NCI-H128 (cell line): ENCODE results near the gene RPL7A.

Experiments used
- DNase-seq: peaks from one replicate; lab custom pipeline; 2025; ENCODE audit not compliant: unreplicated experiment; lab: John Stamatoyannopoulos, UW

The RPL7A gene

GRCh38 chr9:133347515-133347984, 468 bp upstream of the RPL7A start:
- no peak for DNase-seq

DNA sequence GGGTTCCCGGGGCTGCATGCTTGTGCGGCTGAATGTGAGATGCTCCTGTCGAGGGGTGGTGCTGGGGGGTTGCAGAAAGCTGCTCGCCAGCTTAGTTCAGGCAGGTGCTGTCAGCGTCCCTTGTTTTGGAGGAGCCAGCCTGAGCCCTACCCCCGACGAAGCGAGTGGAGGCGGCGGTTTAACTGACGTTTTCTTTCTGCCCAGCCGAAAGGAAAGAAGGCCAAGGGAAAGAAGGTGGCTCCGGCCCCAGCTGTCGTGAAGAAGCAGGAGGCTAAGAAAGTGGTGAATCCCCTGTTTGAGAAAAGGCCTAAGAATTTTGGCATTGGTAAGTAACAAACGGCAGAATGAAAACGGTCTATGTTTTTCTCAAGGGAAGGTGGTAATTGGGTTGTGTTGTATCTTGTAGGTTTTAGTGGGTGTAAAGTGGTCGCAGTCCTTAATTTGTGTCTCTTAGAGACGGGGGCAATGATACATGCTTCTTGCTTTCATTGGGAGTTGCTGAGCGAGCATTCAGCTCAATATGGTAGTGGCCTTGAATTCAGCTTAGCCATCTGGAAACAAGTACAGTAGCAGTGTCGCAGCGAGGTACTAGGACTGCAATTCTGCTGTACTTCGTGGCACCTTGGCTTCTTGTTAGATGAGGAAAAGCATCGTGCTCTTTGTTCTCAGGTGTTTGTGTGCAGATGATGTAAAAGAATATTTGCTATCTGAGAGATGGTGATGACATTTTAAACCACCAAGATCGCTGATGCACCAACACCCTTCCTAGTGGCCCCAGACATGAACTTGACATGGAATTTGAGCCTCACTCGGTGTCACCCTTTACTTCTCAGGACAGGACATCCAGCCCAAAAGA, 928 bp downstream of the RPL7A start:
- DNase-seq, result no peak

DNA sequence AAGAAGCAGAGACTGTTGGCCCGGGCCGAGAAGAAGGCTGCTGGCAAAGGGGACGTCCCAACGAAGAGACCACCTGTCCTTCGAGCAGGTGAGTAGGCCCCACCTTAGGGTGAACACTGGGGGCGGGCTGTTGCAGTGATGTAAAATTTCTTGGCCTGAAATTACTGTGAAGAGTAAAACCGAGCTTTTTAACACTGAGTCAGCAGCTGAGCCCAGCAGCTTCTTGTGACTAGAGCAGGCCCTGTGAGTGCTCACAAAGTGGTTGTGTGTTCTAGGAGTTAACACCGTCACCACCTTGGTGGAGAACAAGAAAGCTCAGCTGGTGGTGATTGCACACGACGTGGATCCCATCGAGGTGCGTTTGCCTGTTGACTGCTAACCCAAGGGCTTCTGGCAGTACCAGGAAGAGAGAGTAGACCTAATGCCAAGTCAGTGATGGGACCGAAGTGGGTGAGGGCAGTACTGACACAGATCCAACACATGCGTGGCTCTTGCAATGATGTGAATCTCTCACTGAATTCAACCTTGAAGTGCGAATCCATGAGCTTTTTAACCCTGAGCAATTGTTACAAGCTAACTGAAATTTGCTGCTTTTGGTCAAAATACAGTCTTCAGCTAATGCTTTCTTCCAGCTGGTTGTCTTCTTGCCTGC, 2.1 kb downstream of the RPL7A start:
- DNase-seq, result no peak

DNA sequence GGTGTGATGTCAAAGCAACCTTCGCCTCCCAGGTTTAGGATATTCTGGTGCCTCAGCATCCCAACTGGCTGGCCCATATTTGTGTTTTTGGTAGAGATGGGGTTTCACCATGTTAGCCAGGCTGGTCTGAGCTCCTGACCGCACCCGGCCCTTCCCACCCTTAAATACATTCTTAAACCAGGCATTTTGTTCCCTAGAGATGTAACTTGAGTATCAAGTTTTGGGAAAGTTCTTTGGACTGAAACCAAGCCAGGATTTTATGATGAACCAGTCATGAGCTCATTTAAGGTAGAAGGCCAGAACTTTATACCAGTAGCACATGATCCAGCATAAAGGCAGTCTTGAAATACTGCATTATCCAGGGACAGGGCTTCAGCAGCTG, 3.5 kb downstream of the RPL7A start:
- DNase-seq, result no peak

DNA sequence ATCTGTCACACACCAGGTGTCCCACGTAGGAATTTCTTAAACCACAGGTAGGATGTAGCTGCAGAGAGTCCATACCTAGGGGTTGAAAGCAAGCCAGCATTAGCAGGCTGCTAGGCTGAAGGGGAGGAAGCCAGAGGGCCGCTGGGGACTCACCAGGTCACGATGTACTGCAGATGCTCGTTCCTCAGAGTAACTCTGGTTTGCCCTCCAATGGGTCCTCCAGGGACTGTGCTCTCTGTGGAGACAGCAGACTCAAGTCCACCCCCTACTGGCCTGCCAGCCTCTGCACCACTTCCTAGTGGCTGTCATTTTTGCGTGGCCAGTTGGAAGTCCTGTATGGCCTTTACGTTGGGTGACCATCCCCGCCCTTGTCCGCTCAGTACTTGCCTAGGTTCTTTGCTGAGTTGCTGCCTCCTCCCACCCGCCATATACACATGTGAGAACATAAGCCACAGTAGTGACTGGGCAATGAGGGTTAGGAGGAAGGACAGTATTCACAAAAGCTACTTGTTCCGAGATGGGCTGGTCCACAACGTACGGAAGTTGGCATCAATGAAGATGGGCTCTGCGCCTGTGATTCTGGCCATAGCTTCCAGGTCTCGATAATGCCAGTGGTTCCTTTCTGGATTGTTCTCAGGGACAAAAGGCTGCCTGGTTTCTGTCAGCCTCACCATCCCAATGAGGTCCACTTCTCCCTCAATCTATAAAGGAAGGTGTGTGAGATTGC, 4.1 kb downstream of the RPL7A start:
- no peak for DNase-seq

DNA sequence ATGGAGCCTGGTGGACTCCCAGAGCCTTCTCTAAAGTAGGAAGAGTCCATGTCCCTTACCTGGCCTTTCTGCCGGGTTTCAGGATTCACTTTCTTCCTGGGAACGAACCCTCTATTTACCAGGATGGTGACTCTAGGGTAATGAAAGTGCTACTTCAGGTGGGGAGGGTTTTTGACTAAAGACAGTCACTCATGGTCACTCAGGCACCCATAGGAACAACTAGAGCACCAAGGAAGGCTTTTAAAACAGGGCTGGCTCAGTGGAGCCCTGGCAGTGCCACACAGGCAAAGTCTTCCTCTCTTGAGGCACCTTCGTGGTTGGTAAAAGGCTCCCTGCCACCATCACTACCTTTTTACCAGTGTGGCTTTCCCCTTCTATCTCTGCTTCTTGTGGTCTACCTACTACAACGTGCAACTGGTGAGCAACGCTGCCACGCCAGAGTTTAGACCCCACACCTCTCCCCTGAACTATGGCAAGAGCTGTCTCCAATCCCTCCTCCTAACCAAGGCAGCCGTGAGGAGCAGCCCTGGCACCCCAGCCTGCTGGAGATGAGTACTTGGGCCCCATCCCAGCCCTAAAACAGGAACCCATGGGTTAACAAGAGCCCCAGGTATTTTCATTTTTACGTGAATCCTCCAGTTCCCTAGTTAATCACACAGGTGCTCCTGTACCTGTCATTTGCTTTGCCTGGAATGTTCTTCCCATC, 4.8 kb downstream of the RPL7A start:
- DNase-seq, result no peak

GRCh38 chr9:133353548-133353947, 5.5 kb downstream of the RPL7A start:
- no peak for DNase-seq

DNA sequence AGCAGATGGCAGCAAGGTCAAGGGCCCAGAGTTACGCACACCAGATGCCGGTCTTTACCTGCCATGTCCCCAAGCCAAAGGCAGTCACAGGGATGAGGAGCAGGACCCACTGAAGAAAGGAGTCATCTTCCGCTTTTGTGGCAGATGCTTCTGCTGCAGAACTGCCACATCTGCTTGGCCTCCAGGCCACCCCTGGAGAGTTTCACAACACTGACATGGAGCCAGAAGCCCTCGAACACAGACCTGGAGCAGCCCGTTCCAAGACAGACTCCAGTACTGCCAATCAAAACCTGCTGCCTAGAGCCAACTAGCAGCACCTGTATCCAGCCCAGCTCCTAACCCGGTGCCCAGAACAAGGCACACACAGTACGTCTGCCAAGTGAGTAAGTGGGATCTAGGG, 6.7 kb downstream of the RPL7A start:
- no peak for DNase-seq

GRCh38 chr9:133355881-133356357, 7.9 kb downstream of the RPL7A start:
- DNase-seq, result no peak

- DNase-seq, result peak; percentile 65
These were observed 8.5 kb downstream of the RPL7A start, which contains the start of the genes SURF1 and SURF2 for GRCh38 chr9:133356391-133357091. SURF1 (minus strand) TSS chr9:133356487; CDS start chr9:133356453, 34 bp downstream. SURF2 (plus strand) TSS chr9:133356550; CDS start chr9:133356593, 43 bp downstream.

- no peak for DNase-seq
These were observed 9.6 kb downstream of the RPL7A start for GRCh38 chr9:133357656-133358055.

DNA sequence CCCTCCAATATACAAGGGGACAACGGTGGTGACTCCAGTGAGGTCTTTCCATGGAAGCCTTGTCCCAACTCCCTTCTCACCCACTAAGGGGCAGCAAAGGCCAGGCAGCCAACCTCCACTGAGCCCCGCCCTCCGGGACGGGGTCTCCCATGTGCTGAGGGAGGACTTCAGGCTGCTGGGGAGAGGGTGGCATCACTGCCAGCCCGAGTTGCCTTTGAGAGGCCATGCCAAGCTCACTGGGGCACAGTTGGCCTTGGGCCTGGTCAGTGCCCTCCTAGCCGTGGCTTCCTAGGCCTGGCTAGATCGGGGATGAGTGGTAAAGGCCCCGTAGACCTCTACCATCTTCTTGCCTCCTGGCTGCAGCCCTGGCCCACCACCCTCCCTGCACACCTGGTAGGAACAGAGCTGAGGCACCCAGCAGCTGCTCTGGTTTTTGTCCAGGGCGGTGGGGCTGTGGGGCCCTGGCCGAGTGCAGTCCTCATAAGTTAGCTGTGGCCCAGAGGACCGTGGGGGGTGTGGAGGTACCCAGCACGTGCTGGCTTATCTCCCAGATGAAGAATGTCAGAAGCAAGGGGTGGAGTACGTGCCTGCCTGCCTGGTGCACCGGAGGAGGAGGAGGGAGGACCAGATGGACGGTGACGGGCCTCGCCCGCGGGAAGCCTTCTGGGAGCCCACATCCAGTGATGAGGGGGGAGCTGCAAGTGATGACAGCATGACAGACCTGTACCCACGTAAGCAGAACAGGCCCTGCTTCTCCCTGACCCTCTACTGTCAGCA, 11.6 kb downstream of the RPL7A start:
- no peak for DNase-seq

DNA sequence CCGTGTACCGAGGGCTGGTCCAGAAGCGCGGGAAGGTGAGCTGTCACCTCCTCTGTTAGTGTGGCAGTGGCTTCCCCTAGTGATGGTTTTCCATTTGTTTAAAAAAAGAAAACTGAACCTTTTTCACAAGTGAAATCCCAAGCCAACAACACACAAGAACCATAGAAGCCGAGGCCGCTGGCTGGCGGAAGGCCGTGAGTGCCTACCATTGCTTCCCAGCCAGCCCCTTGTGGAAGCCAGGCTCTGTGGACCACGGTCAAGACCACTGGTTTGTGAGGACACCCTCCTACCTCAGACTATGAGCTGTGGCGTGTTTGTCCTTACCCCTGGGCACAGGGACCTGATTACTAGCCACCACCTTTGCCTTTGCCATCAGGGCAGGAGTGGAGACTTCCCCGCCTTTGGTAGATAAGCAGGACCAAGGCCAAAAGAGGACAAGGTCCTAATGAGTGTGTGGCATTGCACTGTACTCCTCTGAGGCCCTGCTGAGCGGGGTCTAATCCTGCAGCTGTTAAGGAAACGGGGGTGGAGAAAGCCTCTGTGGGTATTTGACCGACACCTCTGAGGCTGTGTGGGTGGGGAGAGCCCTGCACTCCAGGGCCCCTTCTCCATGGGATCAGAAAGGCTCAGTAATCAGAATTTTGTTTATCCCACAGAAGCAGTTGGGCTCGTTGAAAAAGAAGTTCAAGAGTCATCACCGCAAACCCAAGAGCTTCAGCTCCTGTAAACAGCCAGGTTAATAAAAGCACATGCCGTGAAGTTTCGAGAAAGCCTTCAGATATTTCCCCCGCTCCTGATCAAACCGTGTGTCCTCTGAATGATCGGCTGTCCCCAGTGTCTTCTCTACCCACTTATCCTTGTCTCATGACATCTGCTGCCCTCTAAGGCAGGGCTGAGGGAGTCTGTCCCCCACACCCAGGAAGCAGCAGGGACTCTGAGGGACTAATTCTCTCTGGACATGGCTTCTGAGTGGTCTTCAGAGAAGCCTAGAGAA, 12.7 kb downstream of the RPL7A start:
- no peak for DNase-seq

- no peak for DNase-seq
These were observed 13.6 kb downstream of the RPL7A start for GRCh38 chr9:133361507-133362092.

GRCh38 chr9:133362359-133363044, 14.5 kb downstream of the RPL7A start:
- DNase-seq, result no peak

DNA sequence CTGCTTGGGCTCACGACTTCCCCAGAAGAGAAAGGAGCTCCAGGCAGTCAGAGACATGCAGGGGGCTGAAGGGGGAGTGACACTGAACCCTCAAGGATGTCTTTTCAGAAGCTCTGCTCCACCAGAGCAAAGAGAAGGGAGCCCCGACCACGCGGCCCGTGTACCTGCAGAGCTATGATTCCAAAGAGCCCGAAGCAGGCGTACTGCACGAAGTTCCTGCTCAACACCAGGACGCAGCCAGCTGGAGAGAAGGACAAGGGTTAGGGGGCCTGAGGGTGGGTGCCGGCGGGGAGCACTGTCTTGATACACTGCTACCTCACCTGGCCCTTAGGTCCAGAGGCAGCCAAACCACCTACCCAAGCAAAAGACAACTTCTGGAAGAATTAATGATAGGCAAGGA, 18.4 kb downstream of the RPL7A start:
- no peak for DNase-seq

DNA sequence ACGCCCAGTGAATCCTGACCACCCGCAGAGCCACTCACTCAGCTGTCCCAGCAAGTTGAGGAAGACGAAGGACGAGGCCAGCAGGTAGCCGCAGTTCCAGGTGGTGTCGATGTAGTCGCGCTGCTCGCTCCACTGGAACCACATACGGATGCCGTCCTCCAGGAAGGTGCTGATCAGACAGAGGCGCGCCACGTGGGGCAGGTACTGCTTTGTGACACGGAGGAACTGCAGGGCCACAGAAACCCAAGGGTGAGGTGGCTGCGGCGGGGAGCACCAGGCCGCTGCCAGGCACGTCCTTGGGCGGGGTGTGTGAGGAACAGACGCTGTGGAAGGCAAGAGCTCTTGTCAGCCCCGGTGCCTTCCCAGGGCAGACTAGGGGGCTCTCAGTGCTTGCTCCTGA, 19.2 kb downstream of the RPL7A start:
- no peak for DNase-seq
